GM13976 (cell line): ENCODE data around the gene FLT3.
"Not testable (repeated sequence)": the region's sequence is repeated elsewhere in the genome, so short reads cannot be mapped to it uniquely, and the experiment has no call there.

ENCODE experiments used
- DNase-seq: peaks from one replicate; pipeline ENCODE4 v3.0.0; 2012; ENCODE audit warnings: low spot score
- in situ Hi-C: fragments of 300-500 bp; cut with MboI; formaldehyde crosslinking; loops from one replicate; pipeline ENCODE4 v1.12.0; 2022; ENCODE audit warnings: low sequenced_read_pairs, mixed read lengths, inconsistent platforms; ENCODE audit not compliant: unreplicated experiment
- TF ChIP-seq, protein P1 (sequence below): IDR thresholded peaks from 2 replicates; pipeline ENCODE4 v1.5.1; 2012; ENCODE audit warnings: borderline replicate concordance, mild to moderate bottlenecking; ENCODE audit not compliant: insufficient read depth; ENCODE audit errors: extremely low read depth, missing control alignments, control extremely low read depth

Gene FLT3

DNA sequence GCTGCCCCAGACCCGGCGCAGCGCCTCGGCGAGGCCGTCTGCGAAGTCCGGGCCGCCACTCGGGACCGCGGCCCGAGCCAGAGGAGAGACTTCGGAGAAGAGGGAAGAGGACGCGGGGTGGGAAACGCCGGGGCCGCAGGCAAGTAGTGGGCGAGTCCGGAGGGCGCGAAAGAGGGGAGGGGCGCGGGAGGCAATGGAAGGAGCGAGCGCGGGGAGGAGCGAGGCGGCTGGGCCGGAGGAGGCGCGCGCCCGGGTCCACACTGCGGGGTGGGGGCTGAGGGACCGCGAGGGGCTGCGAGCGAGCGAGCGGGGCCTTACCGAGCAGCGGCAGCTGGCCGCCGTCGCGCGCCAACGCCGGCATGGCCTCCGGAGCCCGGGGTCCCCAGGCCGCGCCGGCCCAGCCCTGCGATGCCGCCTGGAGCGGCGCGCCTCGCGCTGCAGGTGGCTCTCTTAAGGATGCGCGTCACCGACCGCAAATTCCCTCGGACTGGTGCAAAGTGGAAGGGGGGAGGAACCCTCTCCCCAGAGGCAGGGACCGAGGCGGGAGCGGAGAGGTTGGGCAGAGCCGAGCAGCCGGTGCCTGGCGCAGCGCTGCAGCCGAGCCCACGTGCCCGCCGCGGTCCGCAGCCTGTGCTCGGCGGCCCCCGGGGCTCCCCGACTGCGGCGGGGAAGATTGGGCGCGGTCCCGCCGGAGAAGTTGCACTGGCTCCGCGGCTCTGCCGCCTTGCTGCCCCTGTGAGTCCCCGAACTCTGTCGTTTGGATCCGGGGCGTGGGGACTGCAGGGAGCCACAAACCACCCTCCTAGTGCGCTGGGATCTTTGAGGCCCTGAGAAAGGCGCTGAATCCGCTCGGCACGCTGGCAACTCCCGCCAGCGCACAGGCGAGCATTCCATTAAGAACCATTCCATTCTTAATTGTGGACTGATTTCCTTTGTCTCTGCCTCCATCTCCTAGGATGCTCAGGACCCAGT is at the start of gene FLT3:
FLT3 (minus strand) TSS at position 427 of the 972 bp plus-strand sequence; CDS start at position 361, 66 bp downstream.
- in situ Hi-C loops = no loop called here
- DNase-seq = peak; percentile 78

DNA sequence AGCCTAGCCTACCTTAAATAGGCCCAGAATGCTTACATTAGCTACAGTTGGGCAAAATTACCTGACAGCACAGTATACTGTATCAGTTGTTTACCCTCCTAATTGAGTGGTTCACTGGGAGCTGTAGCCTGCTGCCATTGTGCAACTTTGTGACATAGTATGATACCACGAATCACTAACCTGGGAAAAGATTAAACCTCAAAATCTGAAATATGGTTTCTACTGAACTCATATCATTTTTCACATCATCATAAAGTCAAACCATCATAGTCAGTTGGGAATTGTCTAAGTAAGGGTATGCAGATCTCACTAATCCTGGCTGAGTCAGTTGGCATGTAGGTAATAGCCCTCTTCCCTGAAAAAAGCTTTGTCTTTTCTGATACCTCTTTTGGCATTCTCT is 47.1 kb upstream of the FLT3 start:
- TF ChIP-seq, protein P1, sequence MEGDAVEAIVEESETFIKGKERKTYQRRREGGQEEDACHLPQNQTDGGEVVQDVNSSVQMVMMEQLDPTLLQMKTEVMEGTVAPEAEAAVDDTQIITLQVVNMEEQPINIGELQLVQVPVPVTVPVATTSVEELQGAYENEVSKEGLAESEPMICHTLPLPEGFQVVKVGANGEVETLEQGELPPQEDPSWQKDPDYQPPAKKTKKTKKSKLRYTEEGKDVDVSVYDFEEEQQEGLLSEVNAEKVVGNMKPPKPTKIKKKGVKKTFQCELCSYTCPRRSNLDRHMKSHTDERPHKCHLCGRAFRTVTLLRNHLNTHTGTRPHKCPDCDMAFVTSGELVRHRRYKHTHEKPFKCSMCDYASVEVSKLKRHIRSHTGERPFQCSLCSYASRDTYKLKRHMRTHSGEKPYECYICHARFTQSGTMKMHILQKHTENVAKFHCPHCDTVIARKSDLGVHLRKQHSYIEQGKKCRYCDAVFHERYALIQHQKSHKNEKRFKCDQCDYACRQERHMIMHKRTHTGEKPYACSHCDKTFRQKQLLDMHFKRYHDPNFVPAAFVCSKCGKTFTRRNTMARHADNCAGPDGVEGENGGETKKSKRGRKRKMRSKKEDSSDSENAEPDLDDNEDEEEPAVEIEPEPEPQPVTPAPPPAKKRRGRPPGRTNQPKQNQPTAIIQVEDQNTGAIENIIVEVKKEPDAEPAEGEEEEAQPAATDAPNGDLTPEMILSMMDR = no peak
- DNase-seq = no peak
- in situ Hi-C loops = no loop called here

More for the DNA sequence above, at the start of gene FLT3:
- TF ChIP-seq, protein P1 = no peak

GRCh38 chr13:28145049-28145448 is 44.7 kb upstream of the FLT3 start:
- TF ChIP-seq, protein P1 = no peak
- DNase-seq = no peak
- in situ Hi-C loops = no loop called here

DNA sequence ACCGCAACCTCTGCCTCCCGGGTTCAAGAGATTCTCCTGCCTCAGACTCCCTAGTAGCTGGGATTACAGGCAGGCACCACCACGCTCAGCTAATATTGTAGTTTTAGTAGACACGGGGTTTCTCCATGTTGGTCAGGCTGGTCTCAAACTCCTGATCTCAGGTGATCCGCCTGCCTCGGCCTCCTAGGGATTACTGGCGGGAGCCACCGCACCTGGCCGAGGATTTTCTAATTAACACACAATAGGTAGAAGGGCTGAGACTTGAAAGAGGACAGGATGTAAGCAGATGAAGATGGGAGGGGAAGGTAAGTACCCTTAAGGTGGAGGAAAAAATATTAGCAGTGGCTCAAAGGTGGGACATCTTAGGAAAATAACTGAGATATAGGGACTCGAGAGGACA is 41.2 kb upstream of the FLT3 start:
- DNase-seq, in situ Hi-C loops: not testable (repeated sequence)

GRCh38 chr13:28140433-28141125 is 40.2 kb upstream of the FLT3 start:
- DNase-seq = no peak
- in situ Hi-C loops = no loop called here
- TF ChIP-seq, protein P1 = no peak

GRCh38 chr13:28138756-28139470 is 38.5 kb upstream of the FLT3 start:
- in situ Hi-C loops = no loop called here
- TF ChIP-seq, protein P1 = no peak
- peak; percentile 88 for DNase-seq
